HG02852 (cell line): ENCODE measurements around the gene MAD1L1.

Experiments
- ATAC-seq: cut with Tn5 transposase; IDR thresholded peaks from one replicate; pipeline ENCODE4 v1.9.1; 2021; ENCODE audit warnings: mild to moderate bottlenecking, moderate library complexity; ENCODE audit not compliant: unreplicated experiment

The MAD1L1 gene

GRCh38 chr7:2034291-2035201, 198.2 kb downstream of the MAD1L1 start:
- no peak for ATAC-seq

GRCh38 chr7:2033586-2034135, 199.1 kb downstream of the MAD1L1 start:
- ATAC-seq: no peak

GRCh38 chr7:2032876-2033407, 199.8 kb downstream of the MAD1L1 start:
- no peak for ATAC-seq

- ATAC-seq: no peak
Measured at GRCh38 chr7:2032030-2032875, 200.5 kb downstream of the MAD1L1 start.

- ATAC-seq: no peak
Measured at GRCh38 chr7:2031451-2031845, 201.3 kb downstream of the MAD1L1 start.

GRCh38 chr7:2030475-2031450, 202.0 kb downstream of the MAD1L1 start:
- no peak for ATAC-seq

- no peak for ATAC-seq
Measured at GRCh38 chr7:2029936-2030335, 202.8 kb downstream of the MAD1L1 start.

GRCh38 chr7:2029211-2029905, 203.4 kb downstream of the MAD1L1 start:
- no peak for ATAC-seq

- no peak for ATAC-seq
Measured at GRCh38 chr7:2028733-2029132, 204.0 kb downstream of the MAD1L1 start.

GRCh38 chr7:2025188-2025587, 207.6 kb downstream of the MAD1L1 start:
- ATAC-seq: no peak

- no peak for ATAC-seq
Measured at GRCh38 chr7:2024567-2024918, 208.2 kb downstream of the MAD1L1 start.

GRCh38 chr7:2023877-2024566, 208.7 kb downstream of the MAD1L1 start:
- no peak for ATAC-seq

- ATAC-seq: no peak
Measured at GRCh38 chr7:2022737-2023250, 210.0 kb downstream of the MAD1L1 start.

- ATAC-seq: no peak
Measured at GRCh38 chr7:2022021-2022409, 210.7 kb downstream of the MAD1L1 start.

- ATAC-seq: peak; percentile 79
Measured at GRCh38 chr7:2019711-2020511, 212.8 kb downstream of the MAD1L1 start.

- ATAC-seq: no peak
Measured at GRCh38 chr7:2019461-2019710, 213.4 kb downstream of the MAD1L1 start.

- ATAC-seq: no peak
Measured at GRCh38 chr7:2018569-2019460, 213.9 kb downstream of the MAD1L1 start.
